GM21447 (cell line): Measurements from ENCODE around the gene GRAMD2A.

ENCODE experiments used
- ATAC-seq: cut with Tn5 transposase; IDR thresholded peaks from one replicate; pipeline ENCODE4 v1.9.1; 2021; ENCODE audit not compliant: unreplicated experiment

Gene GRAMD2A

GRCh38 chr15:72197460-72198355, at the start of gene GRAMD2A:
Gene GRAMD2A (minus strand): TSS chr15:72197787.
- no peak for ATAC-seq

- no peak for ATAC-seq
Observed at GRCh38 chr15:72242775-72243370, 45.3 kb upstream of the GRAMD2A start.

- ATAC-seq = no peak
Observed at GRCh38 chr15:72239652-72240051, 42.1 kb upstream of the GRAMD2A start.

GRCh38 chr15:72238586-72238985, 41.0 kb upstream of the GRAMD2A start:
- no peak for ATAC-seq

GRCh38 chr15:72237853-72238224, 40.3 kb upstream of the GRAMD2A start:
- ATAC-seq = no peak

GRCh38 chr15:72237029-72237852, 39.7 kb upstream of the GRAMD2A start:
- peak; percentile 83 for ATAC-seq

- ATAC-seq = no peak
Observed at GRCh38 chr15:72236381-72237003, 38.9 kb upstream of the GRAMD2A start.

GRCh38 chr15:72235298-72235697, 37.7 kb upstream of the GRAMD2A start:
- no peak for ATAC-seq

- ATAC-seq = no peak
Observed at GRCh38 chr15:72233769-72234168, 36.2 kb upstream of the GRAMD2A start.

- no peak for ATAC-seq
Observed at GRCh38 chr15:72231833-72232478, 34.4 kb upstream of the GRAMD2A start.

- peak; percentile 37 for ATAC-seq
Observed at GRCh38 chr15:72231066-72231832, 33.7 kb upstream of the GRAMD2A start, which contains the start of gene PKM. Gene PKM (minus strand): TSS chr15:72231190. CDS start chr15:72219097, 12,093 bp downstream.

GRCh38 chr15:72230197-72231065, 32.8 kb upstream of the GRAMD2A start:
- no peak for ATAC-seq

GRCh38 chr15:72229947-72230196, 32.3 kb upstream of the GRAMD2A start:
- ATAC-seq = no peak

- ATAC-seq = no peak
Observed at GRCh38 chr15:72229076-72229946, 31.7 kb upstream of the GRAMD2A start.

GRCh38 chr15:72227720-72228119, 30.1 kb upstream of the GRAMD2A start:
- no peak for ATAC-seq

GRCh38 chr15:72227192-72227586, 29.6 kb upstream of the GRAMD2A start:
- ATAC-seq = no peak

- ATAC-seq = no peak
Observed at GRCh38 chr15:72223278-72223677, 25.7 kb upstream of the GRAMD2A start.

GRCh38 chr15:72222393-72222792, 24.8 kb upstream of the GRAMD2A start:
- ATAC-seq = no peak
